ENCODE results near the gene PREX1. TPM values are rescaled to one million over a fixed set of nuclear protein-coding genes. Genes with fewer than 3 reads are reported as not detected.

The PREX1 gene
- total and polyA plus RNA-seq, 2 experiments from 2014 or later = 2.4 to 10.3 TPM

- Mint-ChIP-seq H3K27me3 (ENCODE audit: insufficient read depth, low read depth, poor library complexity) (peaks cover 5% of the 10 kb centered on the region), H3K4me1 (peaks cover 5% of the 10 kb centered on the region), H3K9me3 (no peaks in the 10 kb centered on the region), H3K4me3 (no peak overlapping the region), H3K36me3 (ENCODE audit: low read depth) (no peaks in the 10 kb centered on the region), H3K27ac (no peak overlapping the region)
- Histone ChIP-seq H3K4me1 (ENCODE audit: insufficient read depth) (no peaks in the 10 kb centered on the region), H2AFZ (no peak overlapping the region), H3K36me3 (ENCODE audit: insufficient read depth) (no peaks in the 10 kb centered on the region), H3K4me3 (no peak overlapping the region), H3K9me2 (ENCODE audit: insufficient read depth) (no peaks in the 10 kb centered on the region), H3K4me2 (no peak overlapping the region), H3K27ac (ENCODE audit: low read depth) (no peak overlapping the region), H4K20me1 (replicated peaks; ENCODE audit: insufficient read depth) (no peaks in the 10 kb centered on the region), H3K79me2 (replicated peaks; ENCODE audit: insufficient read depth) (no peaks in the 10 kb centered on the region), H3K27me3 (ENCODE audit: insufficient read depth) (no peaks in the 10 kb centered on the region), H3F3A (replicated peaks; ENCODE audit: low read depth) (no peaks in the 10 kb centered on the region)
- DNase-seq (ENCODE audit: low spot score) (no peak), ATAC-seq (no peak)
- TF ChIP-seq REST (IDR thresholded peaks at IDR 0.05; ENCODE audit: unreplicated experiment) = no peak
- TF ChIP-seq CREB1 (CRISPR knock-in tag; IDR thresholded peaks at IDR 0.05; ENCODE audit: low read depth) = no peak
- TF ChIP-seq, protein P1, sequence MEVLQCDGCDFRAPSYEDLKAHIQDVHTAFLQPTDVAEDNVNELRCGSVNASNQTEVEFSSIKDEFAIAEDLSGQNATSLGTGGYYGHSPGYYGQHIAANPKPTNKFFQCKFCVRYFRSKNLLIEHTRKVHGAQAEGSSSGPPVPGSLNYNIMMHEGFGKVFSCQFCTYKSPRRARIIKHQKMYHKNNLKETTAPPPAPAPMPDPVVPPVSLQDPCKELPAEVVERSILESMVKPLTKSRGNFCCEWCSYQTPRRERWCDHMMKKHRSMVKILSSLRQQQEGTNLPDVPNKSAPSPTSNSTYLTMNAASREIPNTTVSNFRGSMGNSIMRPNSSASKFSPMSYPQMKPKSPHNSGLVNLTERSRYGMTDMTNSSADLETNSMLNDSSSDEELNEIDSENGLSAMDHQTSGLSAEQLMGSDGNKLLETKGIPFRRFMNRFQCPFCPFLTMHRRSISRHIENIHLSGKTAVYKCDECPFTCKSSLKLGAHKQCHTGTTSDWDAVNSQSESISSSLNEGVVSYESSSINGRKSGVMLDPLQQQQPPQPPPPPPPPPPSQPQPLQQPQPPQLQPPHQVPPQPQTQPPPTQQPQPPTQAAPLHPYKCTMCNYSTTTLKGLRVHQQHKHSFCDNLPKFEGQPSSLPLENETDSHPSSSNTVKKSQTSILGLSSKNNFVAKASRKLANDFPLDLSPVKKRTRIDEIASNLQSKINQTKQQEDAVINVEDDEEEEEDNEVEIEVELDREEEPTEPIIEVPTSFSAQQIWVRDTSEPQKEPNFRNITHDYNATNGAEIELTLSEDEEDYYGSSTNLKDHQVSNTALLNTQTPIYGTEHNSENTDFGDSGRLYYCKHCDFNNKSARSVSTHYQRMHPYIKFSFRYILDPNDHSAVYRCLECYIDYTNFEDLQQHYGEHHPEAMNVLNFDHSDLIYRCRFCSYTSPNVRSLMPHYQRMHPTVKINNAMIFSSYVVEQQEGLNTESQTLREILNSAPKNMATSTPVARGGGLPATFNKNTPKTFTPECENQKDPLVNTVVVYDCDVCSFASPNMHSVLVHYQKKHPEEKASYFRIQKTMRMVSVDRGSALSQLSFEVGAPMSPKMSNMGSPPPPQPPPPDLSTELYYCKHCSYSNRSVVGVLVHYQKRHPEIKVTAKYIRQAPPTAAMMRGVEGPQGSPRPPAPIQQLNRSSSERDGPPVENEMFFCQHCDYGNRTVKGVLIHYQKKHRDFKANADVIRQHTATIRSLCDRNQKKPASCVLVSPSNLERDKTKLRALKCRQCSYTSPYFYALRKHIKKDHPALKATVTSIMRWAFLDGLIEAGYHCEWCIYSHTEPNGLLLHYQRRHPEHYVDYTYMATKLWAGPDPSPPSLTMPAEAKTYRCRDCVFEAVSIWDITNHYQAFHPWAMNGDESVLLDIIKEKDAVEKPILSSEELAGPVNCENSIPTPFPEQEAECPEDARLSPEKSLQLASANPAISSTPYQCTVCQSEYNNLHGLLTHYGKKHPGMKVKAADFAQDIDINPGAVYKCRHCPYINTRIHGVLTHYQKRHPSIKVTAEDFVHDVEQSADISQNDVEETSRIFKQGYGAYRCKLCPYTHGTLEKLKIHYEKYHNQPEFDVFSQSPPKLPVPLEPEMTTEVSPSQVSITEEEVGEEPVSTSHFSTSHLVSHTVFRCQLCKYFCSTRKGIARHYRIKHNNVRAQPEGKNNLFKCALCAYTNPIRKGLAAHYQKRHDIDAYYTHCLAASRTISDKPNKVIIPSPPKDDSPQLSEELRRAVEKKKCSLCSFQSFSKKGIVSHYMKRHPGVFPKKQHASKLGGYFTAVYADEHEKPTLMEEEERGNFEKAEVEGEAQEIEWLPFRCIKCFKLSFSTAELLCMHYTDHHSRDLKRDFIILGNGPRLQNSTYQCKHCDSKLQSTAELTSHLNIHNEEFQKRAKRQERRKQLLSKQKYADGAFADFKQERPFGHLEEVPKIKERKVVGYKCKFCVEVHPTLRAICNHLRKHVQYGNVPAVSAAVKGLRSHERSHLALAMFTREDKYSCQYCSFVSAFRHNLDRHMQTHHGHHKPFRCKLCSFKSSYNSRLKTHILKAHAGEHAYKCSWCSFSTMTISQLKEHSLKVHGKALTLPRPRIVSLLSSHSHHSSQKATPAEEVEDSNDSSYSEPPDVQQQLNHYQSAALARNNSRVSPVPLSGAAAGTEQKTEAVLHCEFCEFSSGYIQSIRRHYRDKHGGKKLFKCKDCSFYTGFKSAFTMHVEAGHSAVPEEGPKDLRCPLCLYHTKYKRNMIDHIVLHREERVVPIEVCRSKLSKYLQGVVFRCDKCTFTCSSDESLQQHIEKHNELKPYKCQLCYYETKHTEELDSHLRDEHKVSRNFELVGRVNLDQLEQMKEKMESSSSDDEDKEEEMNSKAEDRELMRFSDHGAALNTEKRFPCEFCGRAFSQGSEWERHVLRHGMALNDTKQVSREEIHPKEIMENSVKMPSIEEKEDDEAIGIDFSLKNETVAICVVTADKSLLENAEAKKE (CRISPR knock-in tag; IDR thresholded peaks at IDR 0.05) = no peak
- TF ChIP-seq, protein P2, sequence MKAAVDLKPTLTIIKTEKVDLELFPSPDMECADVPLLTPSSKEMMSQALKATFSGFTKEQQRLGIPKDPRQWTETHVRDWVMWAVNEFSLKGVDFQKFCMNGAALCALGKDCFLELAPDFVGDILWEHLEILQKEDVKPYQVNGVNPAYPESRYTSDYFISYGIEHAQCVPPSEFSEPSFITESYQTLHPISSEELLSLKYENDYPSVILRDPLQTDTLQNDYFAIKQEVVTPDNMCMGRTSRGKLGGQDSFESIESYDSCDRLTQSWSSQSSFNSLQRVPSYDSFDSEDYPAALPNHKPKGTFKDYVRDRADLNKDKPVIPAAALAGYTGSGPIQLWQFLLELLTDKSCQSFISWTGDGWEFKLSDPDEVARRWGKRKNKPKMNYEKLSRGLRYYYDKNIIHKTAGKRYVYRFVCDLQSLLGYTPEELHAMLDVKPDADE (IDR thresholded peaks at IDR 0.05) = no peak
- no peak for TF ChIP-seq STAT1 (IDR thresholded peaks at IDR 0.05; ENCODE audit: unreplicated experiment)
- no peak for TF ChIP-seq NANOG (IDR thresholded peaks at IDR 0.05; ENCODE audit: borderline replicate concordance)
- TF ChIP-seq EZH2 (IDR thresholded peaks at IDR 0.05; ENCODE audit: low read depth, unreplicated experiment) = no peak
- TF ChIP-seq EZH2phosphoT487 (IDR thresholded peaks at IDR 0.05; ENCODE audit: unreplicated experiment) = no peak
- TF ChIP-seq POLR2AphosphoS5 (IDR thresholded peaks at IDR 0.05; ENCODE audit: low read depth) = no peak
- TF ChIP-seq, protein P3, sequence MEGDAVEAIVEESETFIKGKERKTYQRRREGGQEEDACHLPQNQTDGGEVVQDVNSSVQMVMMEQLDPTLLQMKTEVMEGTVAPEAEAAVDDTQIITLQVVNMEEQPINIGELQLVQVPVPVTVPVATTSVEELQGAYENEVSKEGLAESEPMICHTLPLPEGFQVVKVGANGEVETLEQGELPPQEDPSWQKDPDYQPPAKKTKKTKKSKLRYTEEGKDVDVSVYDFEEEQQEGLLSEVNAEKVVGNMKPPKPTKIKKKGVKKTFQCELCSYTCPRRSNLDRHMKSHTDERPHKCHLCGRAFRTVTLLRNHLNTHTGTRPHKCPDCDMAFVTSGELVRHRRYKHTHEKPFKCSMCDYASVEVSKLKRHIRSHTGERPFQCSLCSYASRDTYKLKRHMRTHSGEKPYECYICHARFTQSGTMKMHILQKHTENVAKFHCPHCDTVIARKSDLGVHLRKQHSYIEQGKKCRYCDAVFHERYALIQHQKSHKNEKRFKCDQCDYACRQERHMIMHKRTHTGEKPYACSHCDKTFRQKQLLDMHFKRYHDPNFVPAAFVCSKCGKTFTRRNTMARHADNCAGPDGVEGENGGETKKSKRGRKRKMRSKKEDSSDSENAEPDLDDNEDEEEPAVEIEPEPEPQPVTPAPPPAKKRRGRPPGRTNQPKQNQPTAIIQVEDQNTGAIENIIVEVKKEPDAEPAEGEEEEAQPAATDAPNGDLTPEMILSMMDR (conservative IDR thresholded peaks at IDR 0.05; ENCODE audit: low read depth in 2 of 2) = no peak
- no peak for TF ChIP-seq ZNF331 (CRISPR knock-in tag; IDR thresholded peaks at IDR 0.05; ENCODE audit: low read depth)
- no peak for TF ChIP-seq JUNB (IDR thresholded peaks at IDR 0.05; ENCODE audit: unreplicated experiment)
- TF ChIP-seq ZNF114 (CRISPR knock-in tag; IDR thresholded peaks at IDR 0.05) = no peak
These were observed 200.1 kb downstream of the PREX1 start for GRCh38 chr20:48627737-48628128.
